Fibroblast of villous mesenchyme (primary cell): ENCODE data around the gene ADAM33. TPM values are rescaled to one million over a fixed set of nuclear protein-coding genes. Genes with fewer than 3 reads are reported as not detected.

Source experiments
- DNase-seq: peaks from one replicate; pipeline ENCODE4 v3.0.0-alpha.2; 2010; ENCODE audit warnings: low read depth
- H3K4me3 ChIP-seq: 2 replicates; pipeline ENCODE4 v1.5.1; 2011; ENCODE audit warnings: low read depth, mild to moderate bottlenecking, low read length
- CTCF ChIP-seq: IDR thresholded peaks from 2 replicates; pipeline ENCODE4 v1.5.1; 2012; ENCODE audit warnings: low read depth, mild to moderate bottlenecking, low read length; ENCODE audit not compliant: insufficient read depth
- total RNA-seq: library from RNA; depleted of rRNA; stranded (reverse); fragments of >200 nt; gene quantifications from 2 replicates; pipeline ENCODE4 v1.2.3, GENCODE V29; 2012

The ADAM33 gene
- total RNA-seq, 1 donor: 53.1 TPM

- no peak for TF ChIP-seq CTCF
- peak overlapping the region; percentile 79 for H3K4me3 ChIP-seq
These were observed 1.8 kb downstream of the ADAM33 start for GRCh38 chr20:3679749-3680700.

GRCh38 chr20:3678856-3679720, 2.7 kb downstream of the ADAM33 start:
- peak overlapping the region; percentile 79 for H3K4me3 ChIP-seq
- TF ChIP-seq CTCF: no peak
- peak; percentile 20 for DNase-seq

More at GRCh38 chr20:3679749-3680700, 1.8 kb downstream of the ADAM33 start:
- DNase-seq: peak; percentile 86

DNA sequence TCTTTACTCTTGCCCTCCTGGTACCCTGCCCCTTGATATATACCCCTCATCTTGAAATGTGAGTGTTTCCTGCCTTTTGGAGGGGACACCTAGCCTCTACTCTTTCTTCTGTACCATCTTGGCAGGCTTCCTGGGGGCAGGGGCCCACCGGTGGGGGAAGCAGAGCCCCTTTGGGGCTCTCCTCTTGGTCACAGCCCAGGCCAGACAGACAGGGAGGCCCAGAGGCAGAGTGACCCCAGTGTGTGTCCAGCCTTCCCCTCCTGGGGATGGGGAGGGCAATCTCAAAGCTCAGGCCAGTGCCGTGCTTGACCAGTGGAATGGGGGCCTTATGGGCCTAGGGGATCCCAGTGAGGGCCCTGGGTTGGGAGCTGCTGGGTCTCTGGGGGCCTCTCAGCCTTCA, 3.6 kb downstream of the ADAM33 start:
- DNase-seq: no peak
- no peak for TF ChIP-seq CTCF
- H3K4me3 ChIP-seq: no peak overlapping the region

DNA sequence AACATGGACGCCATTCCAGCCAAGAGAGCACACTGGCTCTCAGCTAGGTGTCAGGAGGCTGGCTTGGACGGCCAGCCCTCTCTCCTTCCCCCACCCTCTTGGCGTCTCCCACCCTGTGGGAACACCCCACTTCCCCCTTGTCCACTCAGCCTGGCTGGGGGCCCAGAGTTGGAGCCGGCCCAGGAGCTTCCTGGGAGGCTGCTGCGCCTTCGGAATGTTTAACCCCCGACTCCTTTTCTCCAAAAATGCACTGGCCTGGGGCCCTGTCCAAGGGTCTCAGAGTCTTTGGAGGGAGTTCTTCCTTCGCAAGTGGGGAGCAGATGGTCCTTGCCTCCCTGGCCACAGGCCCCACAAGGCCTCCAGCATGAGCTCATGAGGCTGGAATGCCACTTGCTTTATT, 4.1 kb downstream of the ADAM33 start:
- peak; percentile 33 for DNase-seq
- H3K4me3 ChIP-seq: no peak overlapping the region
- no peak for TF ChIP-seq CTCF

DNA sequence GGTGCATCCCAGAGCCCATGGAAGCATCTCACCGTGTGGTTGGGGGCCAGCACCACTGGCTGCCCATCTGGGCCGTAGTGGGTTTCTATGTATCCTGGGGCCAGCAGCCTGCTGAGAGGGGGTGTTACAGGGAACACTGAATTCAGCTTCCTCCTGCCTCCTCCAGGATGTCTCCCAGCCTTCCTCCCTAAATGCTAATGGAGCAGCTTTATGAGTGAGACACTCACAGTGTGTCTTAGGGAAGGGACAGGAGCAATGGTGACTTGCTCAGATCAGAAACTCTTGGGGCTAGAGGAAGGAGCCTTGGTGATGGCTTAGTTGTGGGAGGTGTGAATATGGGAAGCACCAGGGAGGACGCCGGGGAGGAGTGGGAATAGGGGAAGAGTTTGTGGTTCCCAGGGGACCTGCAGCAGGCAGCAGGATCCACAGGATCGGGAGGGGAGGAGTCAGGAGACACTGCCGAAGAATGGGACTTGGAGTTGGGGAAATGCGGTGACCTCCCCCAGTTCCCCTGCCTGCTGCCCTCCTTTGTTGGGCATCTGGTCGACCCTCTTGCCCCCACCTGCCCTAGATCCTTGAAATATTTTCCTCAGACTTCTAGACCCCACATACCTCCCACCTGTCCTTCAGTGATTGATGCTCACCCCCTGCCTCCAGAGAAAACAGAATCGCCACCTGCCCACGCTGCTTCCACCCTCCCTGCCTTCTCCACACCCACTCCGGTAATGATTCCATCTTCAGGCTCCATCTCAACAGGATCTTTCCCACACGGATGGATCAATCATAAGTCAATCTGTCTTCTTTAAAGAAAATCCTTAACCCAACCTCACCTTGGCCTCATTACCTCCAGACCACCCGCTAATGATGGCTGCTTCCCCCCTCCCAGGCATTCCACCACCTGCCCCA, 6.6 kb downstream of the ADAM33 start:
- no peak for DNase-seq
- no peak overlapping the region for H3K4me3 ChIP-seq
- TF ChIP-seq CTCF: no peak

GRCh38 chr20:3674447-3674846, 7.4 kb downstream of the ADAM33 start:
- H3K4me3 ChIP-seq: no peak overlapping the region
- no peak for TF ChIP-seq CTCF
- DNase-seq: no peak
